Liver (tissue), 9 donors: ENCODE results near the gene CFAP77. TPM values are rescaled to one million over a fixed set of nuclear protein-coding genes. Genes with fewer than 3 reads are reported as not detected.

Experiments
- DNase-seq: peaks from one replicate; pipeline ENCODE4 v3.0.0-alpha.2; 2017; ENCODE audit warnings: low spot score
- H3K27ac ChIP-seq, 2 donors: one replicate each; pipeline ENCODE4 v1.7.0; 2013; ENCODE audit warnings: inconsistent platforms in 2 of 2, low read length in 2 of 2, control low read depth in 1 of 2, low read depth in 1 of 2, mild to moderate bottlenecking in 1 of 2
- H3K27me3 ChIP-seq, 4 donors: one replicate each; pipeline versions ENCODE4 v1.6.1 to v1.7.0; 2013; ENCODE audit warnings: low read length in 3 of 4, inconsistent platforms in 1 of 4, mild to moderate bottlenecking in 1 of 4, moderate library complexity in 1 of 4; ENCODE audit not compliant: control insufficient read depth in 4 of 4, insufficient read depth in 4 of 4
- H3K36me3 ChIP-seq, 4 donors: one replicate each; pipeline versions ENCODE4 v1.6.1 to v1.7.0; 2013; ENCODE audit warnings: low read length in 3 of 4, mild to moderate bottlenecking in 3 of 4, low read depth in 1 of 4, moderate library complexity in 1 of 4; ENCODE audit not compliant: control insufficient read depth in 4 of 4, insufficient read depth in 3 of 4
- H3K4me1 ChIP-seq, 4 donors: one replicate each; pipeline versions ENCODE4 v1.6.1 to v1.7.0; 2013; ENCODE audit warnings: low read length in 3 of 4, mild to moderate bottlenecking in 3 of 4, moderate library complexity in 1 of 4; ENCODE audit not compliant: control insufficient read depth in 4 of 4, insufficient read depth in 4 of 4
- H3K4me3 ChIP-seq, 3 donors: one replicate each; pipeline versions ENCODE4 v1.6.1 to v1.7.0; 2013; ENCODE audit warnings: low read length in 3 of 3, control low read depth in 1 of 3, low read depth in 1 of 3, mild to moderate bottlenecking in 1 of 3
- H3K9ac ChIP-seq, 2 donors: one replicate each; pipeline ENCODE4 v1.7.0; 2013; ENCODE audit warnings: low read length in 2 of 2, mild to moderate bottlenecking in 2 of 2, moderate library complexity in 2 of 2, control low read depth in 1 of 2, low read depth in 1 of 2
- H3K9me3 ChIP-seq, 4 donors: one replicate each; pipeline versions ENCODE4 v1.6.1 to v1.7.0; 2013; ENCODE audit warnings: low read length in 3 of 4; ENCODE audit not compliant: control insufficient read depth in 4 of 4
- CTCF ChIP-seq: fragments of 150-350 bp; IDR thresholded peaks from 2 replicates; pipeline ENCODE4 v1.5.1; 2017; ENCODE audit warnings: improper control_type of control experiment, low read depth, low read length; ENCODE audit not compliant: missing input control
- EGR1 ChIP-seq, 2 donors: IDR thresholded peaks; 2 replicates each; pipeline ENCODE4 v1.6.1; 2016 to 2018; ENCODE audit warnings: antibody characterized with exemption in 2 of 2, low read depth in 2 of 2
- FOXA1 ChIP-seq: IDR thresholded peaks from 2 replicates; pipeline ENCODE4 v1.6.1; 2016; ENCODE audit warnings: antibody characterized with exemption
- FOXA2 ChIP-seq: IDR thresholded peaks from 2 replicates; pipeline ENCODE4 v1.6.1; 2016; ENCODE audit warnings: antibody characterized with exemption
- GABPA ChIP-seq, 2 donors: IDR thresholded peaks in 1 of 2; conservative IDR thresholded peaks in 1 of 2; 2 replicates each; pipeline ENCODE4 v1.6.1; 2016; ENCODE audit warnings: antibody characterized with exemption in 2 of 2, mild to moderate bottlenecking in 1 of 2, moderate library complexity in 1 of 2
- HNF4A ChIP-seq, 2 donors: conservative IDR thresholded peaks; 2 replicates each; pipeline ENCODE4 v1.6.1; 2016; ENCODE audit warnings: antibody characterized with exemption in 2 of 2, mild to moderate bottlenecking in 2 of 2
- JUND ChIP-seq, 2 donors: IDR thresholded peaks; 2 replicates each; pipeline ENCODE4 v1.6.1; 2016; ENCODE audit warnings: antibody characterized with exemption in 2 of 2
- MAX ChIP-seq: IDR thresholded peaks from 2 replicates; pipeline ENCODE4 v1.6.1; 2016; ENCODE audit warnings: antibody characterized with exemption
- NR2F2 ChIP-seq: IDR thresholded peaks from 2 replicates; pipeline ENCODE4 v1.6.1; 2016; ENCODE audit warnings: antibody characterized with exemption
- RAD21 ChIP-seq, 2 donors: IDR thresholded peaks; 2 replicates each; pipeline ENCODE4 v1.6.1; 2016; ENCODE audit warnings: antibody characterized with exemption in 2 of 2, mild to moderate bottlenecking in 2 of 2
- SP1 ChIP-seq: IDR thresholded peaks from 2 replicates; pipeline ENCODE4 v1.6.1; 2018; ENCODE audit warnings: antibody characterized with exemption, mild to moderate bottlenecking
- TAF1 ChIP-seq: conservative IDR thresholded peaks from 2 replicates; pipeline ENCODE4 v1.6.1; 2016; ENCODE audit warnings: antibody characterized with exemption, mild to moderate bottlenecking
- WGBS: extraction: QIAGEN DNeasy Blood & Tissue Kit; methylation state at CpG from one replicate; pipeline ENCODE4 v1.1.7; 2013; 5-methylcytosine and 5-hydroxymethylcytosine counted together
- polyA plus RNA-seq, 2 donors: library from polyadenylated mRNA; stranded (reverse) in 1 of 2; unstranded in 1 of 2; fragments of 200-250 nt in 1 of 2; fragments of >200 nt in 1 of 2; fragmentation: Nextera tagmentation in 1 of 2; extraction: Ambion mirVana in 1 of 2; gene quantifications; one replicate each; pipeline versions ENCODE4 v1.2.1 to v1.2.3, GENCODE V29; 2013 to 2015
- total RNA-seq, 2 donors: library from RNA; depleted of rRNA; stranded (reverse); fragments of >200 nt; gene quantifications; one replicate each; pipeline ENCODE4 v1.2.3, GENCODE V29; 2014
- TF ChIP-seq, protein P1 (sequence below): IDR thresholded peaks from 2 replicates; pipeline ENCODE4 v1.6.1; 2016; ENCODE audit warnings: antibody characterized with exemption
- TF ChIP-seq, protein P2 (sequence below): IDR thresholded peaks from 2 replicates; pipeline ENCODE4 v1.6.1; 2016; ENCODE audit warnings: antibody characterized with exemption
- TF ChIP-seq, protein P3 (sequence below): IDR thresholded peaks from 2 replicates; pipeline ENCODE4 v1.6.1; 2016; ENCODE audit warnings: antibody characterized with exemption, mild to moderate bottlenecking
- donor health status: healthy.
- donor health status: healthy.
- donor health status: healthy.
- donor health status: healthy.
- donor health status: healthy.

The CFAP77 gene
- total and polyA plus RNA-seq, 4 donors, result not detected

GRCh38 chr9:132390966-132391365 lies 19.0 kb upstream of the CFAP77 start:
- H3K36me3 ChIP-seq, result peaks cover 28 to 67% (median 55%) of the 10 kb centered on the region in 4 donors
- no peak for DNase-seq
- H3K9ac ChIP-seq, result no peak overlapping the region
- H3K4me3 ChIP-seq, result no peak overlapping the region
- no peaks in the 10 kb centered on the region for H3K27me3 ChIP-seq
- TF ChIP-seq, protein P1, sequence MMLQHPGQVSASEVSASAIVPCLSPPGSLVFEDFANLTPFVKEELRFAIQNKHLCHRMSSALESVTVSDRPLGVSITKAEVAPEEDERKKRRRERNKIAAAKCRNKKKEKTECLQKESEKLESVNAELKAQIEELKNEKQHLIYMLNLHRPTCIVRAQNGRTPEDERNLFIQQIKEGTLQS, result no peak
- TF ChIP-seq CTCF (no peak), SP1 (no peak), MAX (no peak), NR2F2 (no peak), EGR1 (IDR thresholded peaks at IDR 0.05; ENCODE audit: low read depth in 2 of 2) (no peak), RAD21 (IDR thresholded peaks at IDR 0.05) (no peak), HNF4A (conservative IDR thresholded peaks at IDR 0.05) (no peak), FOXA1 (no peak), TAF1 (no peak), FOXA2 (no peak), JUND (IDR thresholded peaks at IDR 0.05) (no peak)
- TF ChIP-seq, protein P2, sequence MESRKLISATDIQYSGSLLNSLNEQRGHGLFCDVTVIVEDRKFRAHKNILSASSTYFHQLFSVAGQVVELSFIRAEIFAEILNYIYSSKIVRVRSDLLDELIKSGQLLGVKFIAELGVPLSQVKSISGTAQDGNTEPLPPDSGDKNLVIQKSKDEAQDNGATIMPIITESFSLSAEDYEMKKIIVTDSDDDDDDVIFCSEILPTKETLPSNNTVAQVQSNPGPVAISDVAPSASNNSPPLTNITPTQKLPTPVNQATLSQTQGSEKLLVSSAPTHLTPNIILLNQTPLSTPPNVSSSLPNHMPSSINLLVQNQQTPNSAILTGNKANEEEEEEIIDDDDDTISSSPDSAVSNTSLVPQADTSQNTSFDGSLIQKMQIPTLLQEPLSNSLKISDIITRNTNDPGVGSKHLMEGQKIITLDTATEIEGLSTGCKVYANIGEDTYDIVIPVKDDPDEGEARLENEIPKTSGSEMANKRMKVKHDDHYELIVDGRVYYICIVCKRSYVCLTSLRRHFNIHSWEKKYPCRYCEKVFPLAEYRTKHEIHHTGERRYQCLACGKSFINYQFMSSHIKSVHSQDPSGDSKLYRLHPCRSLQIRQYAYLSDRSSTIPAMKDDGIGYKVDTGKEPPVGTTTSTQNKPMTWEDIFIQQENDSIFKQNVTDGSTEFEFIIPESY, result no peak
- TF ChIP-seq, protein P3, sequence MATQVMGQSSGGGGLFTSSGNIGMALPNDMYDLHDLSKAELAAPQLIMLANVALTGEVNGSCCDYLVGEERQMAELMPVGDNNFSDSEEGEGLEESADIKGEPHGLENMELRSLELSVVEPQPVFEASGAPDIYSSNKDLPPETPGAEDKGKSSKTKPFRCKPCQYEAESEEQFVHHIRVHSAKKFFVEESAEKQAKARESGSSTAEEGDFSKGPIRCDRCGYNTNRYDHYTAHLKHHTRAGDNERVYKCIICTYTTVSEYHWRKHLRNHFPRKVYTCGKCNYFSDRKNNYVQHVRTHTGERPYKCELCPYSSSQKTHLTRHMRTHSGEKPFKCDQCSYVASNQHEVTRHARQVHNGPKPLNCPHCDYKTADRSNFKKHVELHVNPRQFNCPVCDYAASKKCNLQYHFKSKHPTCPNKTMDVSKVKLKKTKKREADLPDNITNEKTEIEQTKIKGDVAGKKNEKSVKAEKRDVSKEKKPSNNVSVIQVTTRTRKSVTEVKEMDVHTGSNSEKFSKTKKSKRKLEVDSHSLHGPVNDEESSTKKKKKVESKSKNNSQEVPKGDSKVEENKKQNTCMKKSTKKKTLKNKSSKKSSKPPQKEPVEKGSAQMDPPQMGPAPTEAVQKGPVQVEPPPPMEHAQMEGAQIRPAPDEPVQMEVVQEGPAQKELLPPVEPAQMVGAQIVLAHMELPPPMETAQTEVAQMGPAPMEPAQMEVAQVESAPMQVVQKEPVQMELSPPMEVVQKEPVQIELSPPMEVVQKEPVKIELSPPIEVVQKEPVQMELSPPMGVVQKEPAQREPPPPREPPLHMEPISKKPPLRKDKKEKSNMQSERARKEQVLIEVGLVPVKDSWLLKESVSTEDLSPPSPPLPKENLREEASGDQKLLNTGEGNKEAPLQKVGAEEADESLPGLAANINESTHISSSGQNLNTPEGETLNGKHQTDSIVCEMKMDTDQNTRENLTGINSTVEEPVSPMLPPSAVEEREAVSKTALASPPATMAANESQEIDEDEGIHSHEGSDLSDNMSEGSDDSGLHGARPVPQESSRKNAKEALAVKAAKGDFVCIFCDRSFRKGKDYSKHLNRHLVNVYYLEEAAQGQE, result no peak
- no peaks in the 10 kb centered on the region for H3K9me3 ChIP-seq
- H3K27ac ChIP-seq, result no peak overlapping the region
- 79% methylated on average over 7 of the region's 7 CpGs for WGBS
- no peaks in the 10 kb centered on the region for H3K4me1 ChIP-seq

DNA sequence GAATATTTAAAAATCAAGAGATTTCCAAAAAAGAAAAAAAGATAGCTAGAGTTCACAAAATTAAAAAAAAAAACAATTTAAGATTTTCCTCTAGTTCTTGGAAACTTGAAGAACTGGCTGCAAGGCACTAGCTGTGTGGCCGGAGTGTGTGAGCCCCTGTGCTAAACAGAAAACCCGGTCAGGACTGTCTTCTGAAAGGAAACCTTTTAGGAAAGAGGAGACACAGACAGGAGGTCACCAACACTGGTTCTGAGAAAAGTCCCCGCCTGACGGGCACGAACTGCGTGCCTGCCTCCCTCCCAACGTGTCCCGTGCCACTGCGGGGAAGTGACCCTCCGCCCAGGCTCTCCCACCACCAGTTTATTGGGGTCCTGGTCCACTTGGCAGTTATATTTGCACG lies 18.6 kb upstream of the CFAP77 start:
- 95% methylated on average over 11 of the region's 11 CpGs for WGBS
- Histone ChIP-seq H3K27me3 (no peaks in the 10 kb centered on the region), H3K4me3 (no peak overlapping the region), H3K27ac (no peak overlapping the region), H3K9me3 (no peaks in the 10 kb centered on the region), H3K36me3 (peaks cover 28 to 69% (median 56%) of the 10 kb centered on the region in 4 donors), H3K9ac (no peak overlapping the region), H3K4me1 (no peaks in the 10 kb centered on the region)
- no peak for DNase-seq
- TF ChIP-seq NR2F2 (no peak), EGR1 (IDR thresholded peaks at IDR 0.05; ENCODE audit: low read depth in 2 of 2) (no peak), FOXA1 (no peak), CTCF (no peak), RAD21 (IDR thresholded peaks at IDR 0.05) (no peak), SP1 (no peak), HNF4A (conservative IDR thresholded peaks at IDR 0.05) (no peak), GABPA (IDR thresholded peaks at IDR 0.05 in 1 of 2, conservative IDR thresholded peaks at IDR 0.05 in 1 of 2) (no peak), JUND (IDR thresholded peaks at IDR 0.05) (no peak)
- TF ChIP-seq, protein P3, result no peak
- TF ChIP-seq, protein P1, result no peak
